IgD-negative memory B cell (primary cell): ENCODE results near the gene LRRC4B. TPM values are rescaled to one million over a fixed set of nuclear protein-coding genes. Genes with fewer than 3 reads are reported as not detected.
A peak's percentile ranks its signal among the peaks of the same experiment; 100 is the strongest.
"Not testable (repeated sequence)": the region's sequence is repeated elsewhere in the genome, so short reads cannot be mapped to it uniquely, and the experiment has no call there.

Experiments
- H3K27ac Mint-ChIP-seq, 3 donors: one replicate each; pipeline ENCODE4 v1.8.0; 2020 to 2022; ENCODE audit warnings: mild to moderate bottlenecking in 3 of 3, mixed read lengths in 3 of 3, moderate library complexity in 1 of 3
- H3K27me3 Mint-ChIP-seq: one replicate; pipeline ENCODE4 v1.8.0; 2021; ENCODE audit warnings: mixed read lengths
- H3K36me3 Mint-ChIP-seq: one replicate; pipeline ENCODE4 v1.8.0; 2020; ENCODE audit warnings: mild to moderate bottlenecking, mixed read lengths
- H3K4me1 Mint-ChIP-seq, 3 donors: one replicate each; pipeline ENCODE4 v1.8.0; 2020 to 2022; ENCODE audit warnings: mixed read lengths in 3 of 3, mild to moderate bottlenecking in 1 of 3
- H3K4me3 Mint-ChIP-seq, 4 donors: one replicate each; pipeline ENCODE4 v1.8.0; 2020 to 2022; ENCODE audit warnings: mild to moderate bottlenecking in 4 of 4, mixed read lengths in 4 of 4, moderate library complexity in 3 of 4
- H3K9me3 Mint-ChIP-seq, 3 donors: one replicate each; pipeline ENCODE4 v1.8.0; 2020 to 2021; ENCODE audit warnings: mixed read lengths in 3 of 3, mild to moderate bottlenecking in 1 of 3
- polyA plus RNA-seq: library from polyadenylated mRNA; unstranded; fragments of 300-500 nt; fragmentation: Illumina TruSeq; gene quantifications from one replicate; pipeline ENCODE4 v1.2.3, GENCODE V29; 2021

LRRC4B gene
- polyA plus RNA-seq, 1 donor from 2014 or later = not detected

GRCh38 chr19:50476224-50476906, 91.9 kb downstream of the LRRC4B start, which contains the start of the genes EMC10 and GARIN5A:
TSS of gene EMC10 (plus strand) at chr19:50476507. CDS start at chr19:50476545, 38 bp downstream.
TSS of gene GARIN5A (minus strand) at chr19:50476848. CDS start at chr19:50476388, 460 bp downstream.
- peaks cover 2% of the 10 kb centered on the region for H3K36me3 Mint-ChIP-seq
- no peaks in the 10 kb centered on the region for H3K9me3 Mint-ChIP-seq
- H3K4me3 Mint-ChIP-seq = peak within 1 kb of the TSS; percentile 94 to 100 (median 98)
- H3K4me1 Mint-ChIP-seq = peaks cover 8 to 14% (median 11%) of the 10 kb centered on the region in 3 donors
- peak within 1 kb of the TSS; percentile 96 to 98 (median 98) for H3K27ac Mint-ChIP-seq
- no peaks in the 10 kb centered on the region for H3K27me3 Mint-ChIP-seq

GRCh38 chr19:50475736-50476223, 92.5 kb downstream of the LRRC4B start:
- H3K4me3 Mint-ChIP-seq = peak overlapping the region; percentile 94 to 100 (median 98)
- no peaks in the 10 kb centered on the region for H3K27me3 Mint-ChIP-seq
- H3K36me3 Mint-ChIP-seq = no peaks in the 10 kb centered on the region
- H3K4me1 Mint-ChIP-seq = peaks cover 8 to 14% (median 10%) of the 10 kb centered on the region in 3 donors
- peak overlapping the region; percentile 96 to 98 (median 98) for H3K27ac Mint-ChIP-seq
- no peaks in the 10 kb centered on the region for H3K9me3 Mint-ChIP-seq

GRCh38 chr19:50475101-50475568, 93.1 kb downstream of the LRRC4B start:
- Mint-ChIP-seq H3K27ac (peak overlapping the region; percentile 65 to 98 (median 96)), H3K27me3 (no peaks in the 10 kb centered on the region), H3K4me3 (peak overlapping the region; percentile 58 to 100 (median 80))

GRCh38 chr19:50473336-50473735, 94.9 kb downstream of the LRRC4B start:
- H3K27me3 Mint-ChIP-seq, H3K36me3 Mint-ChIP-seq, H3K4me3 Mint-ChIP-seq, H3K9me3 Mint-ChIP-seq: not testable (repeated sequence)
- Mint-ChIP-seq H3K4me1 (peaks cover 8 to 10% (median 10%) of the 10 kb centered on the region in 3 donors), H3K27ac (peak overlapping the region; percentile 16 to 74 (median 59))

More at GRCh38 chr19:50475101-50475568, 93.1 kb downstream of the LRRC4B start:
- no peaks in the 10 kb centered on the region for H3K9me3 Mint-ChIP-seq
- H3K36me3 Mint-ChIP-seq = no peaks in the 10 kb centered on the region
- H3K4me1 Mint-ChIP-seq = peaks cover 8 to 14% (median 10%) of the 10 kb centered on the region in 3 donors

GRCh38 chr19:50468818-50469217, 99.4 kb downstream of the LRRC4B start:
- Mint-ChIP-seq H3K27ac (no peak overlapping the region), H3K4me1 (no peaks in the 10 kb centered on the region), H3K4me3 (no peak overlapping the region), H3K27me3 (peaks cover 4% of the 10 kb centered on the region), H3K9me3 (no peaks in the 10 kb centered on the region), H3K36me3 (no peaks in the 10 kb centered on the region)

GRCh38 chr19:50467566-50467965, 100.7 kb downstream of the LRRC4B start:
- H3K4me3 Mint-ChIP-seq = no peak overlapping the region
- peaks cover 5% of the 10 kb centered on the region for H3K27me3 Mint-ChIP-seq
- H3K9me3 Mint-ChIP-seq = no peaks in the 10 kb centered on the region
- H3K27ac Mint-ChIP-seq = no peak overlapping the region
- H3K4me1 Mint-ChIP-seq = no peaks in the 10 kb centered on the region
- H3K36me3 Mint-ChIP-seq = no peaks in the 10 kb centered on the region

Other genes with a start within 250 kb of the LRRC4B start
- not detected for gene KCNC3, start 239.1 kb downstream of the LRRC4B start, polyA plus RNA-seq
- 4.2 TPM for gene NAPSA, start 202.8 kb downstream of the LRRC4B start, polyA plus RNA-seq
- gene NR1H2, start 192.0 kb downstream of the LRRC4B start, polyA plus RNA-seq = 130 TPM
- 32.8 TPM for gene POLD1, start 184.1 kb downstream of the LRRC4B start, polyA plus RNA-seq
- gene SPIB, start 149.5 kb downstream of the LRRC4B start, polyA plus RNA-seq = 403 TPM
- gene MYBPC2, start 135.5 kb downstream of the LRRC4B start, polyA plus RNA-seq = 1.3 TPM
- gene EMC10, start 91.9 kb downstream of the LRRC4B start, polyA plus RNA-seq = 8.7 TPM
- 0.53 TPM for gene GARIN5A, start 91.6 kb downstream of the LRRC4B start, polyA plus RNA-seq
- 15.0 TPM for gene JOSD2, start 57.2 kb downstream of the LRRC4B start, polyA plus RNA-seq
- gene ASPDH, start 54.5 kb downstream of the LRRC4B start, polyA plus RNA-seq = not detected
- gene SYT3, start 71.4 kb upstream of the LRRC4B start, polyA plus RNA-seq = not detected
- gene C19orf81, start 81.0 kb upstream of the LRRC4B start, polyA plus RNA-seq = 1.3 TPM
- not detected for gene SHANK1, start 151.4 kb upstream of the LRRC4B start, polyA plus RNA-seq
- gene CLEC11A, start 154.9 kb upstream of the LRRC4B start, polyA plus RNA-seq = 0.61 TPM
- not detected for gene GPR32, start 202.0 kb upstream of the LRRC4B start, polyA plus RNA-seq
- gene ACP4, start 222.0 kb upstream of the LRRC4B start, polyA plus RNA-seq = not detected